ENCODE results near the gene NHLRC1. TPM values are rescaled to one million over a fixed set of nuclear protein-coding genes. Genes with fewer than 3 reads are reported as not detected.

The NHLRC1 gene
- total RNA-seq, 2 experiments from 2014 or later = 0.18 TPM; not detected in 1

GRCh38 chr6:18148304-18149025 lies 26.0 kb upstream of the NHLRC1 start:
- CTCF ChIA-PET = no interaction called here
- peaks cover 26% of the 10 kb centered on the region for H3K4me1 Mint-ChIP-seq (ENCODE audit: low read depth)
- H3K4me3 Mint-ChIP-seq = no peak overlapping the region
- TF ChIP-seq CTCF (IDR thresholded peaks at IDR 0.05) = no peak
- H3K9me3 Mint-ChIP-seq = no peaks in the 10 kb centered on the region
- DNase-seq = no peak
- no peaks in the 10 kb centered on the region for H3K27me3 Mint-ChIP-seq
- peaks cover 6% of the 10 kb centered on the region for H3K36me3 Mint-ChIP-seq (ENCODE audit: low read depth)
- no peak overlapping the region for H3K27ac Mint-ChIP-seq
- intact Hi-C loops (cut with micrococcal nuclease) = no loop called here
- ATAC-seq = no peak
- POLR2A ChIA-PET = no interaction called here

GRCh38 chr6:18147616-18148015 lies 25.1 kb upstream of the NHLRC1 start:
- no peak for TF ChIP-seq CTCF (IDR thresholded peaks at IDR 0.05)
- ChIA-PET POLR2A (no interaction called here), CTCF (no interaction called here)
- no peak for ATAC-seq
- intact Hi-C loops (cut with micrococcal nuclease) = no loop called here
- DNase-seq = no peak
- no peak overlapping the region for H3K4me3 Mint-ChIP-seq
- H3K36me3 Mint-ChIP-seq (ENCODE audit: low read depth) = peaks cover 11% of the 10 kb centered on the region
- H3K27me3 Mint-ChIP-seq = no peaks in the 10 kb centered on the region
- peaks cover 17% of the 10 kb centered on the region for H3K4me1 Mint-ChIP-seq (ENCODE audit: low read depth)
- H3K27ac Mint-ChIP-seq = no peak overlapping the region
- H3K9me3 Mint-ChIP-seq = no peaks in the 10 kb centered on the region

- POLR2A ChIA-PET = no interaction called here
- H3K4me1 Mint-ChIP-seq (ENCODE audit: low read depth) = peaks cover 12% of the 10 kb centered on the region
Measured at GRCh38 chr6:18147160-18147559, 24.7 kb upstream of the NHLRC1 start.

GRCh38 chr6:18142591-18142861 lies 20.0 kb upstream of the NHLRC1 start:
- Mint-ChIP-seq H3K4me3 (no peak overlapping the region), H3K4me1 (ENCODE audit: low read depth) (peaks cover 6% of the 10 kb centered on the region), H3K36me3 (ENCODE audit: low read depth) (peaks cover 25% of the 10 kb centered on the region), H3K27me3 (no peaks in the 10 kb centered on the region), H3K9me3 (no peaks in the 10 kb centered on the region), H3K27ac (no peak overlapping the region)
- ATAC-seq (no peak), DNase-seq (no peak)
- intact Hi-C loops (cut with micrococcal nuclease) = no loop called here
- no peak for TF ChIP-seq CTCF (IDR thresholded peaks at IDR 0.05)
- POLR2A ChIA-PET = no interaction called here
- CTCF ChIA-PET = no interaction called here

More at GRCh38 chr6:18147160-18147559, 24.7 kb upstream of the NHLRC1 start:
- no peaks in the 10 kb centered on the region for H3K9me3 Mint-ChIP-seq
- CTCF ChIA-PET = no interaction called here
- no peak overlapping the region for H3K4me3 Mint-ChIP-seq
- intact Hi-C loops (cut with micrococcal nuclease) = no loop called here
- ATAC-seq (peak; percentile 45), DNase-seq (no peak)
- H3K27me3 Mint-ChIP-seq = no peaks in the 10 kb centered on the region
- H3K36me3 Mint-ChIP-seq (ENCODE audit: low read depth) = peaks cover 14% of the 10 kb centered on the region
- TF ChIP-seq CTCF (IDR thresholded peaks at IDR 0.05) = no peak
- H3K27ac Mint-ChIP-seq = no peak overlapping the region

GRCh38 chr6:18141805-18142590 lies 19.5 kb upstream of the NHLRC1 start:
- Mint-ChIP-seq H3K27ac (no peak overlapping the region), H3K36me3 (ENCODE audit: low read depth) (peaks cover 27% of the 10 kb centered on the region), H3K9me3 (no peaks in the 10 kb centered on the region), H3K4me3 (no peak overlapping the region), H3K27me3 (no peaks in the 10 kb centered on the region), H3K4me1 (ENCODE audit: low read depth) (peaks cover 1% of the 10 kb centered on the region)
- intact Hi-C loops (cut with micrococcal nuclease) = no loop called here
- DNase-seq (no peak), ATAC-seq (no peak)
- CTCF ChIA-PET = no interaction called here
- no peak for TF ChIP-seq CTCF (IDR thresholded peaks at IDR 0.05)
- POLR2A ChIA-PET = no interaction called here
